ENCODE data around the gene SPTBN4.
"Not testable (repeated sequence)": the region's sequence is repeated elsewhere in the genome, so short reads cannot be mapped to it uniquely, and the experiment has no call there.

Gene SPTBN4

GRCh38 chr19:40534148-40534547, 67.3 kb downstream of the SPTBN4 start:
- DNase-seq, result no peak

- no peak for DNase-seq
These were observed 72.3 kb downstream of the SPTBN4 start for GRCh38 chr19:40539070-40539469.

- no peak for DNase-seq
These were observed 75.5 kb downstream of the SPTBN4 start for GRCh38 chr19:40542202-40542859.

GRCh38 chr19:40543029-40543597, 76.3 kb downstream of the SPTBN4 start:
- DNase-seq, result no peak

- not testable (repeated sequence) for DNase-seq
These were observed 79.5 kb downstream of the SPTBN4 start for GRCh38 chr19:40546153-40546841.

- DNase-seq, result not testable (repeated sequence)
These were observed 80.4 kb downstream of the SPTBN4 start for GRCh38 chr19:40547190-40547589.

- DNase-seq, result no peak
These were observed 81.0 kb downstream of the SPTBN4 start for GRCh38 chr19:40547836-40548235.

- peak; percentile 83 for DNase-seq
These were observed 82.4 kb downstream of the SPTBN4 start for GRCh38 chr19:40549007-40549708.

GRCh38 chr19:40550951-40551350, 84.2 kb downstream of the SPTBN4 start:
- DNase-seq, result no peak

GRCh38 chr19:40552848-40553247, 86.0 kb downstream of the SPTBN4 start:
- DNase-seq, result no peak

- no peak for DNase-seq
These were observed 87.4 kb downstream of the SPTBN4 start for GRCh38 chr19:40553885-40554857.

- no peak for DNase-seq
These were observed 89.3 kb downstream of the SPTBN4 start for GRCh38 chr19:40555978-40556689.

- no peak for DNase-seq
These were observed 90.2 kb downstream of the SPTBN4 start for GRCh38 chr19:40556953-40557530.

- no peak for DNase-seq
These were observed 92.6 kb downstream of the SPTBN4 start for GRCh38 chr19:40559394-40559793.

- no peak for DNase-seq
These were observed 93.3 kb downstream of the SPTBN4 start for GRCh38 chr19:40560092-40560507.

GRCh38 chr19:40561947-40562346, 95.1 kb downstream of the SPTBN4 start:
- DNase-seq, result peak; percentile 38

GRCh38 chr19:40564535-40564934, 97.7 kb downstream of the SPTBN4 start:
- DNase-seq, result not testable (repeated sequence)

- DNase-seq, result no peak
These were observed 98.6 kb downstream of the SPTBN4 start for GRCh38 chr19:40565355-40565754.

- DNase-seq, result no peak
These were observed 99.2 kb downstream of the SPTBN4 start for GRCh38 chr19:40565910-40566495.

- no peak for DNase-seq
These were observed 100.4 kb downstream of the SPTBN4 start for GRCh38 chr19:40567040-40567749.
